ENCODE measurements around the gene SYT15.
"Not testable (repeated sequence)": the region's sequence is repeated elsewhere in the genome, so short reads cannot be mapped to it uniquely, and the experiment has no call there.

Gene SYT15

DNA sequence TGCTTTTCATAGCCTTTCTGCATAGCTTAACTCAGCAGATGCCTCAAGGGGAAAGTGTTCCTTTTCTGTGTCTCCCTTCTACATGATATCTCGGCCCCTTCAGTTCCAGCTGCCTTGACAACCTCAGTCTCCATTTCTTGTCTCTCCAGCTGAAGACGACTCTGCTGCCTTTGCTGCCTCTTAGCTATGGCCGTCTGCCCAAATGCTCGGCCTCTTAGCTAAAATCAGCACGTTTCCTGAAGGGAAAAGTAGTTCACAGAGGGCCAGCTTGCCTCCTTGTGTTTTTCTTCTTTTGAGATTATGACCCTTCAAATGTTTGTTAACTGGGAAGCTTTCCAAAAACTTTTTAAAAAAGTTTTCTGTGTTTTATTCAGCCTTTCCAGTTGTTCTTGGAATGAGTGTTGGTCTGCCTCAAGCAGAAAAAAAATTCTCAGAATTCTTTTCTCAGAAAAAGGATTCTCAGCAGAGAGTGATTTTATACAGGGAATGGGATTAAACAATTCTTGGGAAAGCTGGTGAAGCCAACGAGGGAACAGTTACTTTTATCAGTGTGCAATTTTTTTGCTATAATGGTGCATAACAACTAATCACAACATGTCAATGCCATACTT lies 15.6 kb downstream of the SYT15 start:
- not testable (repeated sequence) for DNase-seq

DNA sequence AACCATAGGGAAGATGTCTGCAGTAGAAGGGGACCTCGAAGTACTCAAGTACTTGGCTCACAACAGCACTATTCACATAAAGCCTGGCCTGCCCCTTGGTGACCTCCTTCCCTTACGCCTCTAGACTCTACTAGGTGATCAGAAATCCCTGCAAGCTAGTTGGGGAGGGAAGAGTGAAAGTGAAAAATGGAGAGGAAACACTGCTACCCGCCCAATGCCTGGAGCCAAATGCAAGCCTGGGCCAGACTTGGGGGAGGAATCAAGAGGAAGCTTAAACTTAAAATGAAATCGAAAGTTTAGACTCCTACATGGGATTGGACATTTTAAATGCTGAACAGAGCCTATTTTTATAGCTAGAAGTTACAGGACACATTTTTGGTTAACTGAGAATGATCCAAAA lies 17.6 kb downstream of the SYT15 start:
- DNase-seq: not testable (repeated sequence)

DNA sequence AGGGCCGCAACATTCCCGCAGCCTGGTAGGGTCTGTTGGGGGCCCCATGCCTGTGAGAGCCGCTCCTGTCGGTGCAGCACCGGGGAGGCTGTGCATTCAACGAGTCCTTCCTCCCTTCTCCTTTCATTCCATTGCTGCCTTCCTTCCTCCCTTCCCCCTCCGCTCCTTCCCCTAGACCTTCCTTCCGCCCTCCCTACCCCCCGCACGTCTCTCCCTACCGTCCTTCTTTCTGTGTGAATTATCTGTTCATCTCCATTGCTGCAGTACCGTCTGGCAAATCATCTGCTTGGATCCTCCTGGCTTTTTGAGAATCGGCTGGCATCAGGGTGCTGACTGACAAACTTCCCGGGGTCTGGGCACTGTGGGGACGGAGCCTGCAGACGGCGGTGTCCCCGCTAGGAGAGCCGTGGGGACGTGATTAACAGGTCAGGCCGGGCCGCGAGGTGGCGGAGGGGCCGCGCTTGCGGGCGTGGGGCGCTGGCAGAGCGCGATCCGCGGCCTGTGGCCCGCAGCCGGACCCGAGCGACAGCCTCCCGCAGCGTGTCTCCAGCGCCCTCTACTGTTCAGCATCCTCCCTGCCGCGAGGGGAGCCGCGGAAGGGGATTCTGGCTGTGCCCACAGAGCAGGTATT lies 18.8 kb downstream of the SYT15 start:
- DNase-seq: not testable (repeated sequence)

DNA sequence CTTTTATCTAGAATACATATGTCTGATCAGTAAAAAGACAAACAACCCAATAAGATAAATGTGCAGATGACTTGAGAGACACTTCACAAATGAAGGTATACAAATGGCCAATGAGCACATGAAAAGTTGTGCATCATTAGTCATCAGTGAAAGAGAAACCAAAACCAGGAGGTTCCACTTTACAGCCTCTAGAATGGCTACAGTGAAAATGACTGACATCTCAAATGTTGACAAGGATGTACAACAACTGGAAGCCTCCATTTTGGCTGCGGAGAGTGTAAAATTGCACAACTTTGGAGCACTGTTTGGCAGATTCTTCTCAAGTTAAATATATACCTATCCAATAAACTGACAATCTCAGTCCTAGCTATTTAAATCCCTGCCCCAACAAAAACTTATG lies 21.6 kb downstream of the SYT15 start:
- not testable (repeated sequence) for DNase-seq

DNA sequence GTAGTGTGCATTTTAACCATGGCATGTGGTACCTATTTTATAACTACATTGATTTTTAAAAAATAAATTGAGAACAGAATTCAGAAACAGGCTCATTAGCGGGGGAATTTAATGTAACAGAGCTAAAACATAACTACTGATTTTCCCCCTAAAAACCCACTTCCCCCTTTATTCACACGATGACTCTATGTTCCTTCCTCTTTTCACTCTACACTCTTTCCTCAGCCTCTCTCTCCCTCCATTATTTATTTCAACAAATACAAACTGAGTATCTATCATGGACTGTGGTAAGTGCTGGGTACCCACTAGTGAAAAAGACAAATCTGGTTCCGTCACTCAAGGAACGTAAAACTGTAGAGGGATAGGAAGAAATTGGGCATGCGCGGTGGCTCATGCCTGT lies 36.6 kb downstream of the SYT15 start:
- not testable (repeated sequence) for DNase-seq

DNA sequence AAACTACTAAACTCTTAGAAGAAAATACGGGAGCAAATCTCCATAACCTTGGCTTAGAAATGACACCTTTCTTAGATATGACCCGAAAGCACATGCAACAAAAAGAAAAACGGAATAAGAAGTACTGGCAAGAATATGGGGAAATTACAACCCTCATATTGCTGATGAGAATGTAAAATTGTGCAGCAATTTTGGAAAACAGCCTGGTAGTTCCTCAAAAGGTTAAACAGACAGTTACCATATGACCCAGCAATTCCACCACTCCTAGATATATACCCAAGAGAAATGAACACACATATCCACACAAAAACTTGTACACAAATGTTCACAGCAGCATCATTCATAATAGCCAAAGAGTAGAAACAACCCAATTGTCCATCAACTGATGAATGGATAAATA lies 37.3 kb downstream of the SYT15 start:
- DNase-seq: not testable (repeated sequence)

DNA sequence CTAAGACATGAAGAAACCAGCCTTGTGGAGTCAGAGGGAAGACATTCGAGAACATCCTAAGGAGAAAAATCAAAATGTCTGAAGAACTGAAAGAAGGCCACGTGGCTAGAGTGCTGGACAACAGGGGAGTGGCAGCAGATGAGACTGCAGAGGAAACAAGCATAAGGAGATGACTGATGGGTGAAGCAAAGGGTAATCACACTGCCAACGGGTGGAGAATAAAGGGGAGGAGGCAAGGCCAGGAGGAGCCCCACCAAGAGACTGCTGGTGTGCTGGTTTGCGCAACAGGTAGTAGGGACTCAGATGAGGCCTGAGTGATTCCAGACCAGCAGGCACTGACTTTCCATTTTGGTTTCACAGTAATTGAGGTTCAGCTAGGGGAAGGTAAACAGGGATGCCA lies 38.2 kb downstream of the SYT15 start:
- not testable (repeated sequence) for DNase-seq

DNA sequence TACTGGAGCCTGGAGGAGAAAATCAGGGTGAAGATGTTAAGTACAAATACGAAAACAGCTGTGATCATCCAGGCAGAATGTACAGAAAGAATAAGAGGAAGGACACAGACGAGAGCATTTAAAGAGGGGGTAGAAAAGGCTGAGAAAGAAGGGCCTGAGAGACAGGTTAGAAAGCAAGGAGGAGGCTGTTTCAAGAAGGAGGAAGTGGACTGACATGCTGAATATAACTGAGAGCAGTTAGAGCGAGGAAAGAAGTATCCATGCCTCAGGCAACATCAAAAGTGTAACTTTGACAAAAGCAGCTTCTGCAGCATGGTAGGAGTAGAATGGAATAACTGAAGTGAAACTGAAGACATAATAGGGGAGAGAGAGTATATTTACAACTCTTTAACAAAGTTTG lies 39.0 kb downstream of the SYT15 start:
- not testable (repeated sequence) for DNase-seq

DNA sequence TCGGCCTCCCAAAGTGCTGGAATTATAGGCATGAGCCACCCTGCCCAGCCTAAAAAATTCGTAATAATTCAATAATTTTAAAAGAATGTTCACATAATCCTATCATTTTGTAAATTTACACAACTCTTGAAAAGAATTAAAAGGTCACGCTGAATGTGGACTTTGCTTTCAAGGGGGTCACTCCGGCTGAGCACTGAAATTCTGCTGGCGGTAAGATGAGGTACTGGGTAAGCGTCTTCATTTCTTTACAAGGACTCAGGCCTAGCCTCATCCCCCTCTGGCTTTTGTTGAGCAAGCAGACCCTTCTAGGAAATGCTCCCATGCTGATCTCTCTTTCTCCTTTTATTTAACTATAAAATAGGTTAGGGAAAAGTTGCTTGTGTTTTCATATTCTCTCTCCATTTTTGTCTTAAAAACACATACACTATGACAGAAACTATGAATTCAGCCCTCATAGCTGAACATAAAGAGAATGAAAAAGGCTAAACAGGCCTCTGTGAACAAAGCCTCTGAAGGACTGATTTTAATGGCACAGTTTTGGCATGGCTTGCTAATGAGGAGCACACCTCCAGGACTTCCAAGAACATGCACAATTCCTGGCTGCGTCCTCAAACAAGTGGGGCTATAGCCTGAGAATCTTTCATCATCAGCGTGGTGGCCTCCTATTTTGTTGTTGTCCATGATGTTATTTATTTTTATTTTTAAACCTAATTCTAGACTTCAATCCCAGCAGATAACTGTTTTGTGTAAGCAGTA lies 45.1 kb downstream of the SYT15 start:
- not testable (repeated sequence) for DNase-seq

DNA sequence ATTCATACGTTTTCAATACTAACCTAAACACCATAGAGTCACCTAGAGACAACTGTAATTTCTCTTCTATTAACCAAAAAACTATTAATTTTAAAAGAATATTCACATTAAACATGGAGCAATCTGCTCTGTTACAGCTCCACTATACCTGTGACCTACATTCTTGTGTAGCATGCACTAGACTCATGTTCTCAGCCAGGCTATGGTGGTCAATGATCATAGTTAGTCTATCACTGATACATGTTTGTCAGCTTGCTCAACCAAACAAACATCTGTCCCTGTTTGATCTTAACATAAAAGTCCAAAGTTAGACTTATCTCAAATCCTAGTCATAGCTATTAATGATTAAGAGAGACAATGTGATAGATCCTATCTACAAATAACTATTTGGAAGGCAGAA lies 50.9 kb downstream of the SYT15 start:
- DNase-seq: not testable (repeated sequence)

DNA sequence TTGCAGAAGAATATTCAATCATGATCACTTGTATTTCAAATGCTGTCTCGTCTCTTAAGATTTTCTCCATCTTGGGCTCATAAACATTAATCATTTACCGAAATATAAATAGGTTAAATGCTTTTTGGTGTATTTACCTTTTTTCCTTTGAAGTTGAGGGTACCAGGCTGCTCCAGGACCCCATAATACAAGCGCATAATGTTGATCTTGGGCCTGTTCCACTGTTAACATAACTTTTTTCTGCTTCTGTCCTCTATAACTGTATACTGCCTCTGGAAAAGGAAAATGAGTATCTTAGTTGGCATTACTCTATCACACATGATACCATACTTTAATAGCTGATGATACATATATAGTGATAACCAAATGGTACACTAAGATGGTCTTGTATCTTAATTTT lies 51.9 kb downstream of the SYT15 start:
- DNase-seq: not testable (repeated sequence)

DNA sequence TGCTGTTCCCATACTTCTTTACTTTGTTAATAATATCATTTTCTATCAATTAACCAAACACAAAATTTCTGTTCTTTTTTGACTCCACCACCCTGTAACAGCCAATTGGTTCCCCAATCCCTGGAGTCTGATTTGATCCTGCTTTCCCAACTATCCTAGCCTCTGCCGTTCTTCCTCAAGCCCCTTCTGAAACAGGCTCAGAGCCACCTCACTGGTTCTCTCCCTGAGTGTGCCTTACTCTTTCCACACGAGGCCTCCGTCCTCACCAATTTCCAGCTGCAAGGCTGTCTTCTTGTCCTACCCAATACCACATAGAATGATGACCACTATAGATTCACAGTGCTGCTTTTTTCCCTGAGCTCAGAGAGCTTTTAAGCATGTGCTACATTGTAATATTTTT lies 52.8 kb downstream of the SYT15 start:
- DNase-seq: not testable (repeated sequence)

DNA sequence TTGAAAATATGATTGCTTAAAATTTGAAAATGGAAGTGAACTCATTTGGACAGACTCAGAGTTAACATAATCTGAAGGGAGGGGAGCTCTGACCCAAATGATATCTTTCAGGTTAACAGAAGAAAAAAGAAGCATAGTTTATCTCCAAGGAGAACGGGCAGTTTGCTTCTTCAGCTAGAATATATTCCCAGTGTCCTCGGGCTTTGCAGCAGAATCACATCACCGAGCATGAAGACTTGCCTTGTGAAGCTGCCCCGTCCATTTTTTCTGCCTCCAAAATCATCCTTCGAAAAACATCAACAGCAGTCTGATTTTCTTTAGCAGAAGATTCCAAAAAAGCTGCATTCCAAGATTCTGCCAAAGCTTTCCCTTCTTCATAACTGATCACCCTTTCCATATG lies 55.8 kb downstream of the SYT15 start:
- not testable (repeated sequence) for DNase-seq

DNA sequence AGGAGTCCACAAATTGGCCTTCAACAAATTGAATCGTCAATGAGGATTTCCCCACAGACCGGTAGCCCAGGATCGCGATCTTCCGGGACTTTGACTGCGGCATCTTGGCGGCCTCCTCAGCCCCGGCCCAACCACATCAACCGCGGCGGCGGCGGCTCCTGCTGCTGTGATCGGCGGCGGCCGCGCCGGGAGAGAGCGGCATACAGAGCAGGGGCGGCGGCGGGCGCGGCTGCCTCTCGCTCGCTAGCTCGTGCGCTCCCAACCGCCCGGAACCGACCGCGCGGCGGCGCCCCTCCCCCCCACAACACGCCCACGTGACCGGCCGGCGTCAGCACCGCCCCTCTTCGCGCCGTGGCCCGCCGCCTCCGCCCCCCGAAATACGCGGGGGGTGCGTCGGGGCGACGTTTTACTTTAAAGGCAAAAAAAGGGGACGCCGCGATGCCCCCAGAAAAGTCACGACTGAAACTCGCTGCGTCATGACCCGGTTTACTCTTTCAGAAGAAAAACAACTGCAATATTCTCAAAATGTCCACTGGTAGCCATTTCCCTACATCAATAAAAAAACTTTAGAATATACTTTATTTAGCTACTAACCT lies 56.5 kb downstream of the SYT15 start:
- not testable (repeated sequence) for DNase-seq

DNA sequence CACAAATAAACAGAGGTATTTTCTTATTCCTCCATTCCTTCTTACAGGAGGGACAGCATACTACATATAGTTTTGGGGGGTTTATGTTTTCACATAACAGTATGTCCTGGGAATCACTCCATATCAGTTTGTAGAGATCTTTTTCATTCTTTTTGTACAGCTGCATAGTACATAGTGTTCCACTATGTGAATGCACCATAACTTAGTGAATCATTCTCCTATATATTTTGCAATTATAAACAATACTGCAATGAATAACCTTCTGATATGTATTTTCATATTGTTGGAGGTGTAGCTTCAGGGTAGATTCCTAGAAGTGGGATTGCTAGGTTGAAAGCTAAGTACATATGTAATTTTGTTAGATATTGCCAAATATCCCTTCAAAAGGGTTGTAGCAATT lies 61.1 kb downstream of the SYT15 start:
- DNase-seq: not testable (repeated sequence)

Data from NCI-H1436 (cell line).